Calu3 (cell line): Measurements from ENCODE around the gene BIN1. TPM values are rescaled to one million over a fixed set of nuclear protein-coding genes. Genes with fewer than 3 reads are reported as not detected.

Experiments
- BruUV-seq: library from RNA; stranded (reverse); fragments of 400-500 nt; replicated peaks from 2 replicates; lab custom pipeline; 2021; lab: Mats Ljungman, UMichigan
- CTCF ChIA-PET: fragments of 300-600 bp; sonication (Branson Sonifier 250); formaldehyde crosslinking; loops from one replicate; lab custom pipeline; 2022; ENCODE audit warnings: antibody characterized with exemption; lab: Charles Lee
- DNase-seq: peaks from one replicate; pipeline ENCODE4 v3.0.0; 2022
- H3K27ac Mint-ChIP-seq: one replicate; pipeline ENCODE4 v1.8.0; 2022; ENCODE audit warnings: mixed read lengths; ENCODE audit not compliant: unreplicated experiment
- H3K27me3 Mint-ChIP-seq: one replicate; pipeline ENCODE4 v1.8.0; 2022; ENCODE audit warnings: mixed read lengths; ENCODE audit not compliant: unreplicated experiment
- H3K36me3 Mint-ChIP-seq: one replicate; pipeline ENCODE4 v1.8.0; 2022; ENCODE audit warnings: mild to moderate bottlenecking, moderate library complexity, mixed read lengths; ENCODE audit not compliant: insufficient read depth, unreplicated experiment
- H3K4me1 Mint-ChIP-seq: one replicate; pipeline ENCODE4 v1.8.0; 2022; ENCODE audit warnings: mild to moderate bottlenecking, low read depth, mixed read lengths; ENCODE audit not compliant: unreplicated experiment
- H3K4me3 Mint-ChIP-seq: one replicate; pipeline ENCODE4 v1.8.0; 2022; ENCODE audit warnings: mild to moderate bottlenecking, low read depth, moderate library complexity, mixed read lengths; ENCODE audit not compliant: unreplicated experiment
- H3K9me3 Mint-ChIP-seq: one replicate; pipeline ENCODE4 v1.8.0; 2022; ENCODE audit warnings: low read depth, mixed read lengths; ENCODE audit not compliant: unreplicated experiment
- CTCF ChIP-seq: fragments of 200-600 bp; IDR thresholded peaks from one replicate; pipeline ENCODE4 v1.8.0; 2022; ENCODE audit warnings: antibody characterized with exemption; ENCODE audit not compliant: unreplicated experiment
- intact Hi-C: fragments of 100-400 bp; cut with micrococcal nuclease; formaldehyde crosslinking; loops from one replicate; pipeline ENCODE4 v1.10.0; 2022; ENCODE audit not compliant: unreplicated experiment
- total RNA-seq: library from RNA; stranded (reverse); gene quantifications from 2 replicates; pipeline ENCODE4 v1.2.3, GENCODE V29; 2022

BIN1 gene
- total RNA-seq, 1 experiment from 2014 or later: 52.8 TPM

GRCh38 chr2:127053731-127054603 is 53.0 kb downstream of the BIN1 start:
- BruUV-seq: no TSS peak
- intact Hi-C loops: no loop called here
- peaks cover 14% of the 10 kb centered on the region for H3K36me3 Mint-ChIP-seq

GRCh38 chr2:127052771-127053691 is 53.9 kb downstream of the BIN1 start:
- intact Hi-C loops: no loop called here
- no peak for DNase-seq
- TF ChIP-seq CTCF: no peak
- Mint-ChIP-seq H3K27me3 (no peaks in the 10 kb centered on the region), H3K4me3 (no peak overlapping the region), H3K4me1 (peaks cover 21% of the 10 kb centered on the region), H3K27ac (no peak overlapping the region), H3K36me3 (peaks cover 11% of the 10 kb centered on the region), H3K9me3 (no peaks in the 10 kb centered on the region)
- CTCF ChIA-PET: interaction anchor here (0.9 kb wide), 2 partner anchors 27 to 42 kb away, joined by 3 to 4 read pairs; no protein-coding TSS in a partner anchor
- BruUV-seq: no TSS peak

More at GRCh38 chr2:127053731-127054603, 53.0 kb downstream of the BIN1 start:
- no peak overlapping the region for H3K27ac Mint-ChIP-seq
- peak; percentile 17 for DNase-seq
- CTCF ChIA-PET: interaction anchor here (0.9 kb wide), 1 partner anchor 41 kb away, joined by 3 read pairs; no protein-coding TSS in a partner anchor
- H3K27me3 Mint-ChIP-seq: no peaks in the 10 kb centered on the region
- no peaks in the 10 kb centered on the region for H3K9me3 Mint-ChIP-seq
- peaks cover 21% of the 10 kb centered on the region for H3K4me1 Mint-ChIP-seq
- TF ChIP-seq CTCF: no peak
- no peak overlapping the region for H3K4me3 Mint-ChIP-seq

- intact Hi-C loops: no loop called here
- TF ChIP-seq CTCF: no peak
- DNase-seq: no peak
- no peaks in the 10 kb centered on the region for H3K27me3 Mint-ChIP-seq
- no peak overlapping the region for H3K27ac Mint-ChIP-seq
- H3K36me3 Mint-ChIP-seq: peaks cover 11% of the 10 kb centered on the region
- no peaks in the 10 kb centered on the region for H3K9me3 Mint-ChIP-seq
- CTCF ChIA-PET: interaction anchor here (0.9 kb wide), 1 partner anchor 28 kb away, joined by 4 read pairs; no protein-coding TSS in a partner anchor
- no peak overlapping the region for H3K4me3 Mint-ChIP-seq
- BruUV-seq: no TSS peak
- H3K4me1 Mint-ChIP-seq: peaks cover 21% of the 10 kb centered on the region
Observed at GRCh38 chr2:127052057-127052770, 54.7 kb downstream of the BIN1 start.
